ENCODE results near the gene EFNA4. TPM values are rescaled to one million over a fixed set of nuclear protein-coding genes. Genes with fewer than 3 reads are reported as not detected.
A peak's percentile ranks its signal among the peaks of the same experiment; 100 is the strongest.

Gene EFNA4
- total and polyA plus RNA-seq, 9 of the 15 experiments (the other 6 are each of a cell fraction or from before 2014, with no cell fraction given): 0.68 to 7.4 (median 6.1) TPM

- TF ChIP-seq, protein P1, sequence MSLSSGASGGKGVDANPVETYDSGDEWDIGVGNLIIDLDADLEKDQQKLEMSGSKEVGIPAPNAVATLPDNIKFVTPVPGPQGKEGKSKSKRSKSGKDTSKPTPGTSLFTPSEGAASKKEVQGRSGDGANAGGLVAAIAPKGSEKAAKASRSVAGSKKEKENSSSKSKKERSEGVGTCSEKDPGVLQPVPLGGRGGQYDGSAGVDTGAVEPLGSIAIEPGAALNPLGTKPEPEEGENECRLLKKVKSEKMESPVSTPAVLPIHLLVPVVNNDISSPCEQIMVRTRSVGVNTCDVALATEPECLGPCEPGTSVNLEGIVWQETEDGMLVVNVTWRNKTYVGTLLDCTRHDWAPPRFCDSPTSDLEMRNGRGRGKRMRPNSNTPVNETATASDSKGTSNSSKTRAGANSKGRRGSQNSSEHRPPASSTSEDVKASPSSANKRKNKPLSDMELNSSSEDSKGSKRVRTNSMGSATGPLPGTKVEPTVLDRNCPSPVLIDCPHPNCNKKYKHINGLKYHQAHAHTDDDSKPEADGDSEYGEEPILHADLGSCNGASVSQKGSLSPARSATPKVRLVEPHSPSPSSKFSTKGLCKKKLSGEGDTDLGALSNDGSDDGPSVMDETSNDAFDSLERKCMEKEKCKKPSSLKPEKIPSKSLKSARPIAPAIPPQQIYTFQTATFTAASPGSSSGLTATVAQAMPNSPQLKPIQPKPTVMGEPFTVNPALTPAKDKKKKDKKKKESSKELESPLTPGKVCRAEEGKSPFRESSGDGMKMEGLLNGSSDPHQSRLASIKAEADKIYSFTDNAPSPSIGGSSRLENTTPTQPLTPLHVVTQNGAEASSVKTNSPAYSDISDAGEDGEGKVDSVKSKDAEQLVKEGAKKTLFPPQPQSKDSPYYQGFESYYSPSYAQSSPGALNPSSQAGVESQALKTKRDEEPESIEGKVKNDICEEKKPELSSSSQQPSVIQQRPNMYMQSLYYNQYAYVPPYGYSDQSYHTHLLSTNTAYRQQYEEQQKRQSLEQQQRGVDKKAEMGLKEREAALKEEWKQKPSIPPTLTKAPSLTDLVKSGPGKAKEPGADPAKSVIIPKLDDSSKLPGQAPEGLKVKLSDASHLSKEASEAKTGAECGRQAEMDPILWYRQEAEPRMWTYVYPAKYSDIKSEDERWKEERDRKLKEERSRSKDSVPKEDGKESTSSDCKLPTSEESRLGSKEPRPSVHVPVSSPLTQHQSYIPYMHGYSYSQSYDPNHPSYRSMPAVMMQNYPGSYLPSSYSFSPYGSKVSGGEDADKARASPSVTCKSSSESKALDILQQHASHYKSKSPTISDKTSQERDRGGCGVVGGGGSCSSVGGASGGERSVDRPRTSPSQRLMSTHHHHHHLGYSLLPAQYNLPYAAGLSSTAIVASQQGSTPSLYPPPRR (CRISPR knock-in tag; IDR thresholded peaks at IDR 0.05; ENCODE audit: borderline replicate concordance): no peak
- TF ChIP-seq HES1 (IDR thresholded peaks at IDR 0.05; ENCODE audit: low read depth): no peak
- peak; percentile 66 for TF ChIP-seq REST (IDR thresholded peaks at IDR 0.05; ENCODE audit: borderline replicate concordance)
- 0 out of 2 replicates have a peak, but pooled peaks have one; percentile 21 for TF ChIP-seq REST (CRISPR knock-in tag; IDR thresholded peaks at IDR 0.05; ENCODE audit: low read depth)
- TF ChIP-seq ASH1L (IDR thresholded peaks at IDR 0.05; ENCODE audit: borderline replicate concordance, low read depth, partially characterized antibody): no peak
- peak; percentile 17; the same call in 1 of the 2 replicates for TF ChIP-seq GATAD2B (IDR thresholded peaks at IDR 0.05; ENCODE audit: borderline replicate concordance)
- no peak for TF ChIP-seq GATA2 (CRISPR knock-in tag; IDR thresholded peaks at IDR 0.05)
- TF ChIP-seq, protein P2, sequence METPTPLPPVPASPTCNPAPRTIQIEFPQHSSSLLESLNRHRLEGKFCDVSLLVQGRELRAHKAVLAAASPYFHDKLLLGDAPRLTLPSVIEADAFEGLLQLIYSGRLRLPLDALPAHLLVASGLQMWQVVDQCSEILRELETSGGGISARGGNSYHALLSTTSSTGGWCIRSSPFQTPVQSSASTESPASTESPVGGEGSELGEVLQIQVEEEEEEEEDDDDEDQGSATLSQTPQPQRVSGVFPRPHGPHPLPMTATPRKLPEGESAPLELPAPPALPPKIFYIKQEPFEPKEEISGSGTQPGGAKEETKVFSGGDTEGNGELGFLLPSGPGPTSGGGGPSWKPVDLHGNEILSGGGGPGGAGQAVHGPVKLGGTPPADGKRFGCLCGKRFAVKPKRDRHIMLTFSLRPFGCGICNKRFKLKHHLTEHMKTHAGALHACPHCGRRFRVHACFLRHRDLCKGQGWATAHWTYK (CRISPR knock-in tag; IDR thresholded peaks at IDR 0.05): 0 out of 2 replicates have a peak, but pooled peaks have one; percentile 68
- TF ChIP-seq, protein P3, sequence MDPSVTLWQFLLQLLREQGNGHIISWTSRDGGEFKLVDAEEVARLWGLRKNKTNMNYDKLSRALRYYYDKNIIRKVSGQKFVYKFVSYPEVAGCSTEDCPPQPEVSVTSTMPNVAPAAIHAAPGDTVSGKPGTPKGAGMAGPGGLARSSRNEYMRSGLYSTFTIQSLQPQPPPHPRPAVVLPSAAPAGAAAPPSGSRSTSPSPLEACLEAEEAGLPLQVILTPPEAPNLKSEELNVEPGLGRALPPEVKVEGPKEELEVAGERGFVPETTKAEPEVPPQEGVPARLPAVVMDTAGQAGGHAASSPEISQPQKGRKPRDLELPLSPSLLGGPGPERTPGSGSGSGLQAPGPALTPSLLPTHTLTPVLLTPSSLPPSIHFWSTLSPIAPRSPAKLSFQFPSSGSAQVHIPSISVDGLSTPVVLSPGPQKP (CRISPR knock-in tag; IDR thresholded peaks at IDR 0.05): no peak
Measured at GRCh38 chr1:155080312-155081228, 17.0 kb downstream of the EFNA4 start (continued).

Measured in K562 (cell line).